ENCODE measurements around the gene TCF4.

Gene TCF4

GRCh38 chr18:55465313-55465712 is 122.7 kb downstream of the TCF4 start:
- no peak for TF ChIP-seq CTCF (IDR thresholded peaks at IDR 0.05)

GRCh38 chr18:55464581-55464980 is 123.4 kb downstream of the TCF4 start:
- TF ChIP-seq CTCF (IDR thresholded peaks at IDR 0.05): no peak

- no peak for TF ChIP-seq CTCF (IDR thresholded peaks at IDR 0.05)
These were observed 125.3 kb downstream of the TCF4 start for GRCh38 chr18:55462652-55463051.

GRCh38 chr18:55461848-55462247 is 126.1 kb downstream of the TCF4 start:
- no peak for TF ChIP-seq CTCF (IDR thresholded peaks at IDR 0.05)

- no peak for TF ChIP-seq CTCF (IDR thresholded peaks at IDR 0.05)
These were observed 129.4 kb downstream of the TCF4 start for GRCh38 chr18:55458456-55459203.

DNA sequence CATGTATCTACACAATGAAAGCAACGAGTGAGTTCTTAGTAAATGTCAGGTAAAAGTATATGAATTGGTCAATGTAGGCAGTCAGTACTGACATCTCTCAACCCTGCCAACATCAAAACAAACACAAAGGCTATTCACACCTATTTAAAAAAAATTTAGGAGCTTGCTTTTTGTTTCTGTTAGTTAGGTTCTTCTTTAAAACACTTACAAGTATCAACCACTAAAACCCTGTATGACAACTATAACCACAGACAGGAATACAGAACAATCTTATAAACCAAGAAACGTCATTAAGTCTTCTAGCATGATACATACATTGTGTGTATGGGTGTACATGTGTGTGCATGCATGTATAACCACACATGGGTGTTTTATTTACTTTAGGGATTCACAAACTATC is 131.0 kb downstream of the TCF4 start:
- TF ChIP-seq CTCF (IDR thresholded peaks at IDR 0.05): no peak

DNA sequence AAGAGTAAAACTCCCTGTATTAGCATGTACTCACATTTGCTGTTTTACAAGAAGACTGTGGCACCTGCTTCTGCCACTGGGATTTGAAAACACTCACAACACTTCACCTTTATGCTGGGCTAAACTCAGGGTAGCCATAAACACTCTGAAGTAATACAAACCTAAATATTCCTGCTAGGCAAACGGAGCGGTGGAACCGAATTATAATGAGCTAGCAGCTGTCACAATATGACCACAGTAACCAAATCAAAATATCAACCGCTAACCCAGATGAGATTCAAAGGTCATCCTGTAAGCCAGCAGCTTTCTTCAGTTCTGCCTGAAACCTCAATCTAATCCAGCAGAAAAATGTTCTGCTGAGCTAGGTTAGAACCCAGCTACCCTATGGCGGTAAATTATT is 132.1 kb downstream of the TCF4 start:
- no peak for TF ChIP-seq CTCF (IDR thresholded peaks at IDR 0.05)

GRCh38 chr18:55453186-55453585 is 134.8 kb downstream of the TCF4 start:
- TF ChIP-seq CTCF (IDR thresholded peaks at IDR 0.05): no peak

Measured in LNCAP (cell line).